Transverse colon (tissue), 4 donors: Measurements from ENCODE around the gene TMEM143. TPM values are rescaled to one million over a fixed set of nuclear protein-coding genes. Genes with fewer than 3 reads are reported as not detected.

Experiments
- DNase-seq: peaks from one replicate; pipeline ENCODE4 v3.0.0-alpha.2; 2019
- H3K27ac ChIP-seq, 4 donors: fragments of 200-600 bp; sonication (generic); 2 replicates each; pipeline ENCODE4 v1.5.1; 2016 to 2018; ENCODE audit warnings: inconsistent platforms in 4 of 4
- H3K27me3 ChIP-seq: fragments of 200-600 bp; sonication (generic); 2 replicates; pipeline ENCODE4 v1.5.1; 2017; ENCODE audit warnings: inconsistent platforms
- H3K36me3 ChIP-seq, 4 donors: fragments of 200-600 bp; sonication (generic); 2 replicates each; pipeline ENCODE4 v1.5.1; 2017 to 2019; ENCODE audit warnings: inconsistent platforms in 4 of 4
- H3K4me1 ChIP-seq, 4 donors: fragments of 200-600 bp; sonication (generic); 2 replicates each; pipeline ENCODE4 v1.5.1; 2017 to 2020; ENCODE audit warnings: inconsistent platforms in 4 of 4
- H3K4me3 ChIP-seq, 4 donors: fragments of 200-600 bp; sonication (generic); 1 replicate in 1 of 4; 2 replicates in 3 of 4; pipeline versions ENCODE4 v1.5.1 to v1.6.1; 2017 to 2019; ENCODE audit warnings: inconsistent platforms in 4 of 4
- H3K9me3 ChIP-seq, 2 donors: fragments of 200-600 bp; sonication (generic); 2 replicates each; pipeline ENCODE4 v1.5.1; 2017 to 2019; ENCODE audit warnings: inconsistent platforms in 2 of 2
- EP300 ChIP-seq: sonication (generic); formaldehyde crosslinking; IDR thresholded peaks from one replicate; pipeline ENCODE4 v1.6.1; 2017; ENCODE audit warnings: antibody characterized with exemption, low read depth
- POLR2A ChIP-seq: fragments of 450-650 bp; IDR thresholded peaks from one replicate; pipeline ENCODE4 v1.6.1; 2016; ENCODE audit warnings: antibody characterized with exemption, mild to moderate bottlenecking, moderate library complexity
- POLR2AphosphoS5 ChIP-seq, 3 donors: sonication (generic); formaldehyde crosslinking; IDR thresholded peaks; one replicate each; pipeline ENCODE4 v1.6.1; 2016; ENCODE audit warnings: antibody characterized with exemption in 3 of 3
- WGBS, 2 donors: methylation state at CpG; one replicate each; pipeline ENCODE4 v1.1.5; 2018; ENCODE audit warnings: low coverage in 1 of 2; 5-methylcytosine and 5-hydroxymethylcytosine counted together
- in situ Hi-C, 4 donors: fragments of 200-750 bp; cut with MboI; loops; one replicate each; pipeline versions ENCODE4 v1.15.0 to v1.15.1; 2017; ENCODE audit warnings: low sequenced_read_pairs in 3 of 4, low pct_ligation_motif_present in 1 of 4, low pct_unique_long_range_greater_than_20kb in 1 of 4
- intact Hi-C: fragments of 100-400 bp; cut with DNase I; formaldehyde crosslinking; loops from one replicate; pipeline ENCODE4 v1.15.1; 2023; ENCODE audit warnings: low total_unique reads
- total RNA-seq, 4 donors: library from RNA; depleted of rRNA; stranded (reverse); fragments of >200 nt; gene quantifications; one replicate each; pipeline ENCODE4 v1.1.0, GENCODE V29; 2016
- TF ChIP-seq, protein P1 (sequence below), 5 experiments: fragments of 200-600 bp in 3 of 5; fragments of 450-650 bp in 2 of 5; sonication (generic) in 3 of 5; IDR thresholded peaks; 1 replicate in 2 of 5; 2 replicates in 3 of 5; pipeline ENCODE4 v1.5.1; 2016 to 2017; ENCODE audit warnings: antibody characterized with exemption in 5 of 5, inconsistent platforms in 3 of 5, mild to moderate bottlenecking in 2 of 5, moderate library complexity in 1 of 5

Gene TMEM143
- total RNA-seq, 4 donors from 2014 or later, result 9.1 to 27.7 (median 15.2) TPM

DNA sequence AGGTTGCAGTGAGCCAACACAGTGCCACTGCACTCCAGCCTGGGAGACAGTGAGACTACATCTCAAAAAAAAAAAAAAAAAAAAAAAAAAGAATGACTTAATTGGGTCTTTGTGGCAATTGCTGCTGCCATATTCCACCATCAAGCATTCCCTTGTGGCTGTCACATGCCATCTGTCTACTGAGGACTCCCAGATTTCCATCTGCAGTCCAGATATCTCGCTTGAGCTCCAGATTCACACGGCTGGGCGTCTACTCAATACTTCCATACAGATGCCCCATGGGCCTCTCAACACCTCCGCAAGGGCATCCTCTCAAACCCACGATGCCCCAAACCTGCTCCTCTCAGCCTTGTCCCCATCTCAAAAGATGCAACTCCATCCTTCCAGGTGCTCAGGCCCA, 12.9 kb downstream of the TMEM143 start:
- Histone ChIP-seq H3K9me3 (no peaks in the 10 kb centered on the region), H3K4me1 (no peaks in the 10 kb centered on the region), H3K36me3 (no peaks in the 10 kb centered on the region), H3K27ac (no peak overlapping the region), H3K27me3 (no peaks in the 10 kb centered on the region), H3K4me3 (no peak overlapping the region)
- 89 to 90% methylated on average over 5 of the region's 5 CpGs for WGBS, 2 donors
- in situ Hi-C loops, result no loop called here
- DNase-seq, result no peak
- intact Hi-C loops, result no loop called here
- TF ChIP-seq POLR2AphosphoS5 (IDR thresholded peaks at IDR 0.05), result no peak
- TF ChIP-seq, protein P1, sequence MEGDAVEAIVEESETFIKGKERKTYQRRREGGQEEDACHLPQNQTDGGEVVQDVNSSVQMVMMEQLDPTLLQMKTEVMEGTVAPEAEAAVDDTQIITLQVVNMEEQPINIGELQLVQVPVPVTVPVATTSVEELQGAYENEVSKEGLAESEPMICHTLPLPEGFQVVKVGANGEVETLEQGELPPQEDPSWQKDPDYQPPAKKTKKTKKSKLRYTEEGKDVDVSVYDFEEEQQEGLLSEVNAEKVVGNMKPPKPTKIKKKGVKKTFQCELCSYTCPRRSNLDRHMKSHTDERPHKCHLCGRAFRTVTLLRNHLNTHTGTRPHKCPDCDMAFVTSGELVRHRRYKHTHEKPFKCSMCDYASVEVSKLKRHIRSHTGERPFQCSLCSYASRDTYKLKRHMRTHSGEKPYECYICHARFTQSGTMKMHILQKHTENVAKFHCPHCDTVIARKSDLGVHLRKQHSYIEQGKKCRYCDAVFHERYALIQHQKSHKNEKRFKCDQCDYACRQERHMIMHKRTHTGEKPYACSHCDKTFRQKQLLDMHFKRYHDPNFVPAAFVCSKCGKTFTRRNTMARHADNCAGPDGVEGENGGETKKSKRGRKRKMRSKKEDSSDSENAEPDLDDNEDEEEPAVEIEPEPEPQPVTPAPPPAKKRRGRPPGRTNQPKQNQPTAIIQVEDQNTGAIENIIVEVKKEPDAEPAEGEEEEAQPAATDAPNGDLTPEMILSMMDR (IDR thresholded peaks at IDR 0.05), result no peak

DNA sequence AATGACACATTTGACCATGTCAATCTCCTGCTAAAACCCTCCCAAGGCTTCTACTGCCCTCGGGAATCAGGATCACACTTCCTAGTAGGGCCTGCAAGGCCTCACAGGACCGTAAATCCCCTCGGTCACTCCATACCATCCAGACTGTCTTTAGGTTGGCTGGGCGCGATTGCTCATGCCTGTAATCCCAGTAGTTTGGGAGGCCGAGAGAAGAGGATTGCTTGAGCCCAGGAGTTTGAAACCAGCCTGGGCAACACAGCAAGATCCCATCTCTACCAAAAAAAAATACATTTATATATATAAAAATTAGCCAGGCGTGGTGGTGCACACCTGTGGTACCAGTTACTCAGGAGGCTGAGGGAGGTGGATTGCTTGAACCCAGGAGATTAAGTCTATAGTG, 15.0 kb downstream of the TMEM143 start:
- H3K9me3 ChIP-seq, result no peaks in the 10 kb centered on the region
- TF ChIP-seq POLR2A, result no peak
- TF ChIP-seq, protein P1 (IDR thresholded peaks at IDR 0.05), result no peak

DNA sequence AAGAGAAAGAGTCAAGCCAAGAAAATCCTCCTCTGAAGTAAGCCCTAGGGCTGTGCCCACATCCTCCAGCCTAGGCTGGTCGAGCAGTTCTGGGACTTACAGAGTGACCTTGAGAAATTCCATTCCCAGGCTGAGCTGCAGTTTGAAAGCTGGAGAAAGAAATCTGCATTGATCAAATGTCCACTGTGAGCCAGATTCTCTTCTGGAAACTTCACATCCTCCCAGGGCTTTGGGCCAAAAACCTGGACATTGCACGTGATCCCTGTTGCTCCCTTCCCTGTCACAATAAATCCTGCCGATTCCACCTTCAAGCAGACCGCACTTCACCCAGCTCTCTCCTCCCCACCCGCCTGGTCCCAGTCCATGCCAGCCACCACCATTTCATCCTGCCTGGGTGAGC, 15.7 kb downstream of the TMEM143 start:
- no peak overlapping the region for H3K4me3 ChIP-seq
- H3K4me1 ChIP-seq, result no peaks in the 10 kb centered on the region
- WGBS, 2 donors, result 67 to 76% methylated on average over 4 to 5 of the region's 5 CpGs
- H3K9me3 ChIP-seq, result no peaks in the 10 kb centered on the region
- TF ChIP-seq POLR2AphosphoS5 (IDR thresholded peaks at IDR 0.05) (no peak), POLR2A (no peak)
- TF ChIP-seq, protein P1 (IDR thresholded peaks at IDR 0.05), result no peak
- H3K36me3 ChIP-seq, result no peaks in the 10 kb centered on the region
- H3K27ac ChIP-seq, result no peak overlapping the region
- intact Hi-C loops, result no loop called here
- H3K27me3 ChIP-seq, result no peaks in the 10 kb centered on the region
- no peak for DNase-seq
- in situ Hi-C loops, result no loop called here

More for the DNA sequence above, 15.0 kb downstream of the TMEM143 start:
- in situ Hi-C loops (no loop called here), intact Hi-C loops (no loop called here)
- no peak overlapping the region for H3K27ac ChIP-seq
- H3K4me1 ChIP-seq, result no peaks in the 10 kb centered on the region
- no peak overlapping the region for H3K4me3 ChIP-seq
- WGBS, 2 donors, result 89% methylated on average over 7 of the region's 7 CpGs; no CpG with 5 or more reads in 1 of the 2 donors
- DNase-seq, result no peak
- H3K27me3 ChIP-seq, result no peaks in the 10 kb centered on the region
- no peaks in the 10 kb centered on the region for H3K36me3 ChIP-seq

DNA sequence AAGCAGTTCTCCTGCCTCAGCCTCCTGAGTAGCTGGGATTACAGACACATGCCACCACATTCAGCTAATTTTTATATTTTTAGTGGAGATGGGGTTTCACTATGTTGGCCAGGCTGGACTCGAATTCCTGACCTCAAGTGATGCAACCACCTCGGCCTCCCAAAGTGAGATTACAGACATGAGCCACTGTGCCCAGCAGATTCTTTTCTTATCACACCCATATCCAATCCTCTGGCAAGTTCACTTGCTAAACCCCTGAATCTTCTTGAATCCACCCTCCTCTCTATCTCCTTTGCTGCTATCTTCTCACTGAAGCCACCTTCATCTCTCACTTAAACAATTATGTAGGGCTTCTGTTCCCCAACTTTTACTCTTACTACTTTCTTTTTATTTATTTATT, 17.5 kb downstream of the TMEM143 start:
- no peaks in the 10 kb centered on the region for H3K4me1 ChIP-seq
- DNase-seq, result no peak
- 84 to 100% methylated on average over 1 to 2 of the region's 2 CpGs for WGBS, 2 donors
- no peak overlapping the region for H3K4me3 ChIP-seq
- in situ Hi-C loops, result no loop called here
- H3K27me3 ChIP-seq, result no peaks in the 10 kb centered on the region
- TF ChIP-seq EP300 (no peak), POLR2AphosphoS5 (IDR thresholded peaks at IDR 0.05) (no peak), POLR2A (no peak)
- TF ChIP-seq, protein P1 (IDR thresholded peaks at IDR 0.05), result no peak
- no peaks in the 10 kb centered on the region for H3K36me3 ChIP-seq
- H3K27ac ChIP-seq, result no peak overlapping the region
- intact Hi-C loops, result no loop called here
- no peaks in the 10 kb centered on the region for H3K9me3 ChIP-seq
